ENCODE results near the gene MARCKSL1.
"Not testable (repeated sequence)": the region's sequence is repeated elsewhere in the genome, so short reads cannot be mapped to it uniquely, and the experiment has no call there.

MARCKSL1 gene

GRCh38 chr1:32332290-32333079 is 3.5 kb downstream of the MARCKSL1 start:
- FAIRE-seq = no peak

- no peak for FAIRE-seq
These were observed 4.5 kb downstream of the MARCKSL1 start for GRCh38 chr1:32331549-32331948.

- FAIRE-seq = no peak
These were observed 5.4 kb downstream of the MARCKSL1 start for GRCh38 chr1:32330558-32331151.

GRCh38 chr1:32329931-32330466 is 6.0 kb downstream of the MARCKSL1 start:
- FAIRE-seq = no peak

GRCh38 chr1:32327204-32327603 is 8.8 kb downstream of the MARCKSL1 start:
- no peak for FAIRE-seq

- no peak for FAIRE-seq
These were observed 14.2 kb downstream of the MARCKSL1 start for GRCh38 chr1:32321712-32322291.

- FAIRE-seq = no peak
These were observed 17.7 kb downstream of the MARCKSL1 start for GRCh38 chr1:32318127-32318869.

GRCh38 chr1:32316903-32317277 is 19.1 kb downstream of the MARCKSL1 start:
- no peak for FAIRE-seq

GRCh38 chr1:32311709-32312393 is 24.2 kb downstream of the MARCKSL1 start:
- FAIRE-seq = no peak

GRCh38 chr1:32309960-32310359 is 26.1 kb downstream of the MARCKSL1 start:
- no peak for FAIRE-seq

- FAIRE-seq = no peak
These were observed 28.7 kb downstream of the MARCKSL1 start for GRCh38 chr1:32307324-32307723.

- no peak for FAIRE-seq
These were observed 30.7 kb downstream of the MARCKSL1 start for GRCh38 chr1:32305310-32305709.

GRCh38 chr1:32303997-32304622 is 31.9 kb downstream of the MARCKSL1 start:
- no peak for FAIRE-seq

GRCh38 chr1:32303358-32303757 is 32.7 kb downstream of the MARCKSL1 start:
- no peak for FAIRE-seq

- FAIRE-seq = no peak
These were observed 36.7 kb downstream of the MARCKSL1 start for GRCh38 chr1:32299327-32299726.

GRCh38 chr1:32298211-32298610 is 37.8 kb downstream of the MARCKSL1 start:
- not testable (repeated sequence) for FAIRE-seq

GRCh38 chr1:32291708-32292538 is 44.1 kb downstream of the MARCKSL1 start, which contains the start of gene HDAC1:
HDAC1 (plus strand) TSS chr1:32292083; CDS start chr1:32292170, 87 bp downstream.
- peak; percentile 9 for FAIRE-seq

GRCh38 chr1:32291145-32291707 is 44.8 kb downstream of the MARCKSL1 start:
- no peak for FAIRE-seq

GRCh38 chr1:32289256-32289655 is 46.8 kb downstream of the MARCKSL1 start:
- FAIRE-seq = no peak

GRCh38 chr1:32286763-32287162 is 49.3 kb downstream of the MARCKSL1 start:
- FAIRE-seq = no peak

- no peak for FAIRE-seq
These were observed 50.4 kb downstream of the MARCKSL1 start for GRCh38 chr1:32285658-32286057.

All from A204.1 (cell line).